GM12873 (cell line): ENCODE data around the gene PEX10.

Experiments used
- CTCF ChIP-seq: IDR thresholded peaks from 2 replicates; pipeline ENCODE4 v1.5.1; 2012; ENCODE audit warnings: low read depth, mild to moderate bottlenecking, moderate library complexity, low read length, control low read depth; ENCODE audit not compliant: insufficient read depth; ENCODE audit errors: missing control alignments

PEX10 gene

GRCh38 chr1:2407166-2407990 is 5.0 kb downstream of the PEX10 start:
- TF ChIP-seq CTCF = no peak

GRCh38 chr1:2406451-2407041 is 5.8 kb downstream of the PEX10 start:
- TF ChIP-seq CTCF = no peak

GRCh38 chr1:2405588-2406295 is 6.6 kb downstream of the PEX10 start:
- no peak for TF ChIP-seq CTCF

GRCh38 chr1:2404890-2405511 is 7.4 kb downstream of the PEX10 start:
- no peak for TF ChIP-seq CTCF

- TF ChIP-seq CTCF = no peak
Observed at GRCh38 chr1:2404142-2404889, 8.0 kb downstream of the PEX10 start.

- TF ChIP-seq CTCF = no peak
Observed at GRCh38 chr1:2403273-2403672, 9.1 kb downstream of the PEX10 start.
